ENCODE measurements around the gene UBASH3A. TPM values are rescaled to one million over a fixed set of nuclear protein-coding genes. Genes with fewer than 3 reads are reported as not detected.

Gene UBASH3A
- total and polyA plus RNA-seq, 2 donors (not counting 1 experiment from before 2014, with no cell fraction given) = not detected

DNA sequence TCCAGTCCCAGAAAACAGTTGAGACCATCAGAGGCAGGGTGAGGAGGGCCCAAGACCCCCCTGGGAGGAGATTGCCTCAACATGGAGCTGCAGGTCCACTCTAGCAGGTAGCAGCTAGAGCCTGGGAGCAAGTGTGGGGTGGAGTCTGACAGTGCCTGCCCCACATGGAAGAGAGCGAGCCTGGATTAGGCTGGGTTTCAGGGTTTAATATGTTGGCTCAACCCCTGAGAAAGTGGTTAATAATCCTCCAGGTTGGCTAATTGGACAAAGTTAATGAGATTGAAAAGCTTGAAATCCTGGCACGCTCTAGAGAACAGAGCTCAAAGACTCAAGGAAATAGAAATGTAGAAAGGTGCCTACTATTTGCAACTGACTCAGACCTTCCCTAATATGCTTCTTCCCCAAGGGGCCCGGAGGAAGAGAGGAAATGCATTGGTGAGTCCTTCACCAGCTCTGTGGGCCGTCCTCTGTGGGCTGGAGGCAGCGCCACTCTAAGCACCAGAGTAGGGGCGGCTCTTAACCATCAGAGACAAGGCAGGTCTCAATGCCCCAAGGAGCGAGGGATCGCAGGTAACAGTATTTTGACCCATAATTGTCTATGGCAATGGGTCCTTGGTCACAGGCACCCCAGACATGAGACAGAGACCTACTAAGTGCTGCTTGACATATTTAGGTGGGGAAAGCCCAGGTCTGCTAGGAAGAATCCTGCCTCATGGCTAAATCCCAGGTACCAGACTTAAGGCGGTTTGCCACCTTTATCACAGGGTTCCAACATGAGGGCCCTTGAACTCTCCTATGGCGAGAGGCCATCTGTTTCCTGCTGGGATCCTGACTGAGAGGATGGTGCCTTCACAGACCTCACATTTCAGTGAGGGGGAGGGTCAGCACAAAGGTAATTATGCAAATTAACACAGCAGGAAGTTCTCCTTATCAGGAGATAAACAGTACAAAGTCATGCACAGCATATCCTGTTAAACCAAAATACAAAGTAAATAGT lies 58.5 kb downstream of the UBASH3A start:
- Histone ChIP-seq H3K27ac (ENCODE audit: insufficient read depth, low read length) (no peak overlapping the region), H3K27me3 (ENCODE audit: control insufficient read depth, insufficient read depth, low read length) (no peaks in the 10 kb centered on the region), H3K36me3 (ENCODE audit: control insufficient read depth, insufficient read depth, low read length) (no peaks in the 10 kb centered on the region), H3K4me1 (ENCODE audit: control insufficient read depth, extremely low read depth, insufficient read depth, low read length) (no peaks in the 10 kb centered on the region), H3K9ac (ENCODE audit: insufficient read depth, low read length) (no peak overlapping the region), H3K4me2 (ENCODE audit: extremely low read depth, insufficient read depth, low read length) (no peak overlapping the region), H3K79me2 (ENCODE audit: control insufficient read depth, insufficient read depth, low read length) (no peaks in the 10 kb centered on the region), H3K9me3 (ENCODE audit: control insufficient read depth, insufficient read depth, low read depth, low read length) (no peaks in the 10 kb centered on the region), H2AFZ (ENCODE audit: low read length) (no peak overlapping the region), H4K20me1 (ENCODE audit: control insufficient read depth, extremely low read depth, insufficient read depth, low read length) (no peaks in the 10 kb centered on the region), H3K4me3 (replicated peaks in 1 of 4; ENCODE audit: control extremely low read depth in 1 of 4, insufficient read depth in 1 of 4, low read depth in 3 of 4, low read length in 4 of 4) (no peak overlapping the region)
- no peak for DNase-seq (ENCODE audit: low read depth in 2 of 2)
- TF ChIP-seq, protein P1, sequence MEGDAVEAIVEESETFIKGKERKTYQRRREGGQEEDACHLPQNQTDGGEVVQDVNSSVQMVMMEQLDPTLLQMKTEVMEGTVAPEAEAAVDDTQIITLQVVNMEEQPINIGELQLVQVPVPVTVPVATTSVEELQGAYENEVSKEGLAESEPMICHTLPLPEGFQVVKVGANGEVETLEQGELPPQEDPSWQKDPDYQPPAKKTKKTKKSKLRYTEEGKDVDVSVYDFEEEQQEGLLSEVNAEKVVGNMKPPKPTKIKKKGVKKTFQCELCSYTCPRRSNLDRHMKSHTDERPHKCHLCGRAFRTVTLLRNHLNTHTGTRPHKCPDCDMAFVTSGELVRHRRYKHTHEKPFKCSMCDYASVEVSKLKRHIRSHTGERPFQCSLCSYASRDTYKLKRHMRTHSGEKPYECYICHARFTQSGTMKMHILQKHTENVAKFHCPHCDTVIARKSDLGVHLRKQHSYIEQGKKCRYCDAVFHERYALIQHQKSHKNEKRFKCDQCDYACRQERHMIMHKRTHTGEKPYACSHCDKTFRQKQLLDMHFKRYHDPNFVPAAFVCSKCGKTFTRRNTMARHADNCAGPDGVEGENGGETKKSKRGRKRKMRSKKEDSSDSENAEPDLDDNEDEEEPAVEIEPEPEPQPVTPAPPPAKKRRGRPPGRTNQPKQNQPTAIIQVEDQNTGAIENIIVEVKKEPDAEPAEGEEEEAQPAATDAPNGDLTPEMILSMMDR (conservative IDR thresholded peaks at IDR 0.05 in 1 of 2, IDR thresholded peaks at IDR 0.05 in 1 of 2; ENCODE audit: low read depth in 1 of 2, low read length in 2 of 2) = no peak
- no peak for TF ChIP-seq EZH2 (IDR thresholded peaks at IDR 0.05; ENCODE audit: low read length, missing control alignments)

DNA sequence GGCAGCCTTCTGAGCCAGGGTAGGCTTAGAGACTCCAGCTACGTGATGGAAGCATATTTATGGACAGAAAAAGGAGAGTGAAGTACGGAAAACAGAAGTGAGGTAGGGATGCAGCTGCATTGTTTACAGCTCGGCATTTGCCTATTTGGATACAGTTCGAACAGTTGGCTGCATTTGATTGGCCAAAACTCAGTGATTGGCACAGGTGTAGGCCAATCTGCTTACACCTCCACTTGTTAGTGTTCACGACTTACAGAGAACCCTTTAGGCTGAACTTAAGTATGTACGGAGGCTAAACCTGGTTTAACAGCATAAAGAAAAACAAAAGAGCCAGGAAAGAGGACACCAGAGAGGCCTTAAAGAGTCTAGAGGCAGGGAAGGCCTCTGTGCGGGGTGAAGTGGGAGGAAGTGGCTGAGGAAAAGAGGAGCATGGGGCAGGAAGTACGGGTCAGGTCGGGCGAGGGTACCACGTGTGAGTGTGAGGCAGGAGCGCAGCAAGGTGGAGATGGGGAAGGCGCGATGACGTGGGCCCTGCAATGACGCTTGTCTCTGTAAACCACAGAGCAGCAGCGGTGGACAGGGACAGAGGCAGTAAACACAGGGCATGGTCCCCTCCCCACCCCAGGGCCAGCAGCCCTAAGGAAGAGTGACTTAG lies 60.3 kb downstream of the UBASH3A start:
- no peak overlapping the region for H3K4me2 ChIP-seq (ENCODE audit: extremely low read depth, insufficient read depth, low read length)
- H3K27ac ChIP-seq (ENCODE audit: insufficient read depth, low read length) = no peak overlapping the region
- H3K4me3 ChIP-seq (replicated peaks in 1 of 4; ENCODE audit: control extremely low read depth in 1 of 4, insufficient read depth in 1 of 4, low read depth in 3 of 4, low read length in 4 of 4) = no peak overlapping the region
- TF ChIP-seq EZH2 (IDR thresholded peaks at IDR 0.05; ENCODE audit: low read length, missing control alignments) = no peak
- TF ChIP-seq, protein P1 (conservative IDR thresholded peaks at IDR 0.05 in 1 of 2, IDR thresholded peaks at IDR 0.05 in 1 of 2; ENCODE audit: low read depth in 1 of 2, low read length in 2 of 2) = no peak
- H3K27me3 ChIP-seq (ENCODE audit: control insufficient read depth, insufficient read depth, low read length) = no peaks in the 10 kb centered on the region
- no peak overlapping the region for H2AFZ ChIP-seq (ENCODE audit: low read length)
- no peaks in the 10 kb centered on the region for H3K36me3 ChIP-seq (ENCODE audit: control insufficient read depth, insufficient read depth, low read length)
- H3K9me3 ChIP-seq (ENCODE audit: control insufficient read depth, insufficient read depth, low read depth, low read length) = no peaks in the 10 kb centered on the region
- H3K9ac ChIP-seq (ENCODE audit: insufficient read depth, low read length) = no peak overlapping the region
- H3K4me1 ChIP-seq (ENCODE audit: control insufficient read depth, extremely low read depth, insufficient read depth, low read length) = no peaks in the 10 kb centered on the region
- H3K79me2 ChIP-seq (ENCODE audit: control insufficient read depth, insufficient read depth, low read length) = no peaks in the 10 kb centered on the region
- no peaks in the 10 kb centered on the region for H4K20me1 ChIP-seq (ENCODE audit: control insufficient read depth, extremely low read depth, insufficient read depth, low read length)
- DNase-seq (ENCODE audit: low read depth in 2 of 2) = peak; percentile 48 to 61
